GM18909 (cell line): ENCODE results near the gene MT3.
"Not testable (repeated sequence)": the region's sequence is repeated elsewhere in the genome, so short reads cannot be mapped to it uniquely, and the experiment has no call there.

ENCODE experiments used
- ATAC-seq: cut with Tn5 transposase; IDR thresholded peaks from one replicate; pipeline ENCODE4 v1.9.1; 2021; ENCODE audit warnings: mild to moderate bottlenecking; ENCODE audit not compliant: unreplicated experiment, poor library complexity

The MT3 gene

DNA sequence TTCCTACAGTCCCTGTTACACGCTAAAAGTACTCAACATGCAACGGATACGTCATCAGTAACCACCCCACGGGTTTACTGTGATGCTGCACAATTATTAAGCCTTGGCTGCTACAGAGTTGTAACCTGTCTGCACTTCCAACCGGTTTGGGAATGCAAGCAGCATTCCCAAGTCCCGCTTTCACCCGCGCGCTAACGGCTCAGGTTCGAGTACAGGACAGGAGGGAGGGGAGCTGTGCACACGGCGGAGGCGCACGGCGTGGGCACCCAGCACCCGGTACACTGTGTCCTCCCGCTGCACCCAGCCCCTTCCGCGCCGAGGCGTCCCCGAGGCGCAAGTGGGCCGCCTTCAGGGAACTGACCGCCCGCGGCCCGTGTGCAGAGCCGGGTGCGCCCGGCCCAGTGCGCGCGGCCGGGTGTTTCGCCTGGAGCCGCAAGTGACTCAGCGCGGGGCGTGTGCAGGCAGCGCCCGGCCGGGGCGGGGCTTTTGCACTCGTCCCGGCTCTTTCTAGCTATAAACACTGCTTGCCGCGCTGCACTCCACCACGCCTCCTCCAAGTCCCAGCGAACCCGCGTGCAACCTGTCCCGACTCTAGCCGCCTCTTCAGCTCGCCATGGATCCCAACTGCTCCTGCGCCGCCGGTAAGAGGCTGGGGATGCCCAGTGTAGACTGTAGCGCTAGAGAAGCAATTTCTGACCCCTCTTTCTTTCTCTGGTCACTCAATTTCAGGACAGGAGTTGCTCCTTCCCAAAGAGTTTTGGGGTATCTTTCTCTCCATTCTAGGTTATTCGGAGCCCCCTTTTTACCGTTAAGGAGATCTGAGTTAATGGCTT lies 18.9 kb downstream of the MT3 start, which contains the start of gene MT2A:
TSS of gene MT2A (plus strand) at position 542 of the 833 bp plus-strand sequence. CDS start at position 614, 72 bp downstream.
- peak; percentile 89 for ATAC-seq

GRCh38 chr16:56608876-56609462 lies 19.6 kb downstream of the MT3 start:
- ATAC-seq = no peak

GRCh38 chr16:56609463-56609921 lies 20.2 kb downstream of the MT3 start:
- peak; percentile 39 for ATAC-seq

DNA sequence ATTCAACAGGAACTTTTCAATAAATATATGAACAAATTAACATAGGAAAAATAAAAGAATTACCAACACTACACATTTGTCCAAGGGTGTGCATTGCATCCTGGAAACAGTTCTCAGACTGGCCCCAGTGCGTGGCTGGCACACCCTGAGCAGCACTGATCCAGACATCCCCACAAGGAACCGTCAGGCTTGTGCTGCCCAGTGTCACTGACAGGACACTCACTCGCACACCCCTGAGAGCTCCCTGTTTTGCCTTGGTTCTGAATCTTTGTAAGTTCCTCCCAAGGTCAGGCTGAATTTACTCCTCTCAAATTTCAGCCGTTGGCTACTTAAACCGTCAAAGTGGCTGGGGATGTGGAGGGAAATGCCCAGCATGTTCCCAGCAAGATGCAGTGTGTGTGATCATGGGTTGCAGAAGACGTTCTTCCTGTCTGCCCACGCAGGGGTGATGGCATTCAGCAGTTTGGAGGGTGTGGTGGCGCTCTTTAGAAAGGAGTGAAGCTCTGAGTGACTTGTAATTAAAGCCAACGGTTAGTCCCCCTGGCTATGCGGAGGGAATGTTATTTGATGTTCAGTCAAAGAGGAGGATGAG lies 20.8 kb downstream of the MT3 start:
- no peak for ATAC-seq

GRCh38 chr16:56610609-56611111 lies 21.3 kb downstream of the MT3 start:
- no peak for ATAC-seq

DNA sequence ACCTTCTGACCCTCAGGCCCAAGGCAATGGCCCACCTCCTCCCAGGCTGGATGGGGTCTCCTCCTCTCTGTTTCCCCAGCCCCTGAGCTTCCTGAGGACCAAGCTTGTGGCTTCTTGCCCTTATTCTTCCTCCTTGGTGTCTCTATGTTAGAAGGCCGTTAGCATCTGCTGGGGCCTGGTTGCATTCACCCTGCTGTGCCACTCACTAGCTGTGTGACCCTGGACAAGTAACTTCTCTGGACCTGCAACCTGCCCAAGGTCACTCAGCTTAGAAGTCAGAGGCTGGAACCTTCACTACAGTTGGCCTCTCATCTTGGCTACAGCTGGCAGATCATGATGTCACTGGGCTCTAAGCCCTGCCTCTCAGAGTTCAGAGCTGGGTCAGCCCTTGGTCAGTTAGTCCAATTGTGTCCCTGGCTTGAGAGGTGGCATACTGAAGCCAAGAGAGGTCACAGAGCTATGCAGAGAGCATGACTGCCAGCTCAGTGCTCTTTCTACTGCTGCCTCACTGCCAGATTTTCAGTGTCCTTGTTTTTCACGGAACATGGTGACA lies 22.0 kb downstream of the MT3 start:
- no peak for ATAC-seq

DNA sequence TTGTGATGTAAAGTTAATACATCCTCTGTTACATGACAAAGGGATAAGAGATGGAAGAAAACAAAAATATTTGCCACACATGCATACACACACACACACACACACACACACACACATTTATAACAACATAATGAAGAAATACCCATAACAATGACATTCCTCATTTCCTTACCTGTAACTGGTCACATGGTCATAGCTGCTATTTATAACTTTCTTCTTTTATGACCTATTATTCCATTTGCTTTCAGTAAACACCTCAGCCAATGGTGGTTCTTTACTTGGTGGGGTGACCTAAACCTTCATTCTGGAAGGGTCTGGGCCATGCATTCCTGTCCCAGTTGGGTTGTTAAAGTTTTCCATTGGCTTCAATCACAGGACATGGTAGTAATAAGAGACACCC lies 24.4 kb downstream of the MT3 start:
- no peak for ATAC-seq

- no peak for ATAC-seq
Observed at GRCh38 chr16:56614549-56614991, 25.2 kb downstream of the MT3 start.

DNA sequence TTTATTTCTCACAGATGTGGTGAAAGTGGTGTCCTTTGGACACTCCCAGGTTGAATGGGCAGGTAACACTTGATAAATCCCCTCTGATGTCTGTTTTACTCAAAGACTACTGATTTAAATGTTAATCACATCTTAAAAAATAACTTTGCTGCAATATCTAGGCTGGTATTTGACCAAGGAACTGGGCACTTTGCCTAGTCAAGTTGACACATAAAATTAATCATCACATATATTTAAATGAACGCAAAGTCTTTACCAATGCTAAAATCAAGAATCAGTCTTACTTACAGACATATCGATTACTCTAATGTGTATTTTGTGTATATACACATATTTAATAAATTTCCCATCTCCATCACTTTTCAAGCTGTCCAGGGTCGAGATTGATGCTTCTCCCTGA lies 26.0 kb downstream of the MT3 start:
- no peak for ATAC-seq

GRCh38 chr16:56616608-56617211 lies 27.4 kb downstream of the MT3 start:
- ATAC-seq = no peak

DNA sequence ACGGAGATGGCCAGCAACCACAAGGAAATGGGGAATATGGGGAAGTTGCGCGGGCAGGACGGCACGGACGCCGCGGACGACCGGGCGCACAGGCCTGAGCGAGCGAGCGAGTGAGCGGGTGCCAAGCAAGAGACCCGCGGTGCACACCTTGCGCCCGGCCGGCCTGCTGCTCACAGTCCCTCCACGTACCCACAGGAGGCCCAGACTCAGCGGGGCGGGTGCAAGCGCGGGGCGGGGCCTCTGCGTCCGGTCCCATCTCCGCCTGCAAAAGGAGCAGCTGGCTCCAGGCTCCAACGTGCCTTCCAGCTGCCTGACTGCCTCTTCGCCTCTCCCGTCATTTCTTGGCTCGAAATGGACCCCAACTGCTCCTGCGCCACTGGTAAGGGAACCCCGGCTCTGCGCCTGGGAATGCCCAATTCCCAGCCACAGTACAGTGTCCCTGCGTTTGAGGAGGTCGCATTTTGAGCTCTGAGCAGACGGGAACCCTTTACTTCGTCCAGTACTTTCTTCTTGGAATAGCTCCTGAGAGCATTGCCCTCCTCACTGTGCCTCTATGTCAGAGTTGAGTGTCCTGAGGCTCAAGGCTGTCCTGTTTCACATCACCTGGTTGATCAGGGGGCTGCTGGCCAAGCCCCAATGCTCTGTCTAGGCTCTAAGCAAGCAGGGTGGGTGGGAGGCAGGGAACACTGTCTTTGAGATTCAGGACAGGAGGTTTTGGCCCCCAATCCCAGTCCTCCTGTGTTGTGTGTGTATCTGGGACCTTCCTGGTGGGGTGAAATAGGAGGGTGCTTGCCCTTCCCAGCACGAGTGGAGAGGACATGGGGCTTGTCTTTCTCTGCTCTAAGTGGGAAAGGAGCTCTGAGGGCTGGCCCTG lies 28.1 kb downstream of the MT3 start:
- ATAC-seq = no peak

GRCh38 chr16:56618138-56618537 lies 28.8 kb downstream of the MT3 start:
- no peak for ATAC-seq

DNA sequence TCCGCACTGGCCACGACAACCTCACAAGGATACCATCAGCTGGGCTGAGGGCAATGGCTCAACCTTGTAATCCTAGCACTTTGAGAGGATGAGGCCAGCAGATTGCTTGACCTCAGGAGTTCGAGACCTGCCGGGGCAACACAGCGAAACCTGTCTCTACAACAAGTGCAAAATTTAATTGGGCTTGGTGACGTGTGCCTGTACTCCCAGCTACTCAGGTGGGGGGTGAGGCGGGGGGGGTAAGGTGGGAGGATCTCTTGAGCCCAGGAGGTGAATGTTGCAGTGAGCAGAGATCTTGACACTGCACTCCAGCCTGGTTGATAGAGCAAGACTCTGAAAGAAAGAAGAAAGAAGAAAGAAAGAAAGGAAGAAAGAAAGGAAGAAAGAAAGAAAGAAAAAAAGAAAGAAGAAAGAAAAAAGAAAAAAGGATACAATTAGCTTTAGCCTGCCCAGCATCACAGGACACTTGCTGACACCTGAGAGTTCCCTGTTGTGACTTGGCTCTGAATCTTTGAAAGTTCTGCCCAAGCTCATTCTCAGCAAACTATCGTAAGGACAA lies 31.1 kb downstream of the MT3 start:
- ATAC-seq = no peak

- ATAC-seq = not testable (repeated sequence)
Observed at GRCh38 chr16:56621665-56622445, 32.5 kb downstream of the MT3 start.

- ATAC-seq = not testable (repeated sequence)
Observed at GRCh38 chr16:56623184-56623583, 33.9 kb downstream of the MT3 start.

DNA sequence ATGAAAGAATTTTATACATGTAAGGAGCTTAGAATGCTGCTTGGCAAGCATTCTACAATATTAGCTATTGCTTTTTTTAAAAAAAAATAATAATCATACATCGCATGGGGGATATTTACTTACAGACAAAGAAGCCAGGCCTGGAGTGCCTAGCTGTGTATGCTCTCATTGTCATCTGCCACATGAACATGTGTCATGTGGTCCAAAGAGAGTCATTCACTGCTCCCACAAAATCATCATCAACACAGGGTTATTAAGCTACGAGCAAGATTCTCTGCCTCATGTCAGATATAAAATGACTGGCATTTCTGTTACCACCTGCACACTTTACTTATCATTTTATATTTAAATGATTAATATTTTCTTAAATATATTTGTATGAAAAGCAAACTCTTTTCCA lies 34.3 kb downstream of the MT3 start:
- ATAC-seq = no peak

DNA sequence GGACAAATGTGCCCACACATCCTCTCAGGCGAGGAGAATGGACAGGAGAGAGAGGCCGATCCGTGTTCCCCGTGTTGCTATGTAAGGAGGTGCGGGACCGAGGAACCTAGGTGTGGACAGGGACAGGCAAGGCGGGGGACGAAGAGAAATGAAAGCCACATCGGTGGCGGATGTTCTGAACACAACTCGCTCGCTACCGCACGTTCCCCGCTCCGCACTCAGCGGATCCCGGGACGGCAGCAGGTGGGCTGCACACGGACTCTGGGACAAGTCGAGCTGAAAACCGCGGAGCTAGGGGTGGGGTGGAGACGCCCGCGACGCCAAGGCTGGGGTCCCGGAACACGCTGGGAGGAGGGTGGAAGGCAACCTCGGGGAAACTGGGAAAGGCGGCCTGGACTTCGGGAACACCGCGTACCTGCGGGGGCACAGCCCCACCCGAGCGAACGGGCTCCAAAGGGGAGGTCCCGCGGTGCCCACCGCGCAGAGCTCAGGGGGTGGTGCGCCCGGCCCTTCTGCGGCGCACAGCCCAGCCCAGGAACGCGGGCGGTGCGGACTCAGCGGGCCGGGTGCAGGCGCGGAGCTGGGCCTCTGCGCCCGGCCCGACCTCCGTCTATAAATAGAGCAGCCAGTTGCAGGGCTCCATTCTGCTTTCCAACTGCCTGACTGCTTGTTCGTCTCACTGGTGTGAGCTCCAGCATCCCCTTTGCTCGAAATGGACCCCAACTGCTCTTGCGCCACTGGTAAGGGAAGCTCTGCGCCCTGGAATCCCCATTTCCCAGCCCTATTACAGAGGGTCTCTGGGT lies 36.0 kb downstream of the MT3 start, which contains the start of gene MT1E:
TSS of gene MT1E (plus strand) at position 642 of the 803 bp plus-strand sequence. CDS start at position 713, 71 bp downstream.
- ATAC-seq = peak; percentile 59
